ENCODE measurements around the gene ELL3. TPM values are rescaled to one million over a fixed set of nuclear protein-coding genes. Genes with fewer than 3 reads are reported as not detected.
A peak's percentile ranks its signal among the peaks of the same experiment; 100 is the strongest.
"Not testable (repeated sequence)": the region's sequence is repeated elsewhere in the genome, so short reads cannot be mapped to it uniquely, and the experiment has no call there.

ELL3 gene
- total and polyA plus RNA-seq, 2 of the 8 experiments (the other 6 are each of a cell fraction or from before 2014, with no cell fraction given): 9.2 to 13.7 TPM

- peaks cover 6 to 47% of the 10 kb centered on the region in 2 experiments for H3K79me2 ChIP-seq (ENCODE audit: control insufficient read depth in 1 of 2, insufficient read depth in 2 of 2, low read length in 2 of 2)
- H3K4me2 ChIP-seq (ENCODE audit: insufficient read depth in 1 of 2, low read depth in 2 of 2, low read length in 2 of 2): peak within 1 kb of the TSS; percentile 61 to 73
- TF ChIP-seq NRF1 (IDR thresholded peaks at IDR 0.05; ENCODE audit: low read depth, low read length) (peak; percentile 5; the same call in 1 of the 2 replicates), SP1 (IDR thresholded peaks at IDR 0.05; ENCODE audit: low read depth, low read length) (peak; percentile 69; the same call in 1 of the 2 replicates), ASH2L (IDR thresholded peaks at IDR 0.05; ENCODE audit: low read length) (peak; percentile 86), TBP (IDR thresholded peaks at IDR 0.05; ENCODE audit: low read depth, low read length) (peak; percentile 93), TAF1 (IDR thresholded peaks at IDR 0.05; ENCODE audit: low read depth, low read length) (peak; percentile 96), CREB1 (IDR thresholded peaks at IDR 0.05) (peak; percentile 56; the same call in 1 of the 2 replicates)
- TF ChIP-seq, protein P1, sequence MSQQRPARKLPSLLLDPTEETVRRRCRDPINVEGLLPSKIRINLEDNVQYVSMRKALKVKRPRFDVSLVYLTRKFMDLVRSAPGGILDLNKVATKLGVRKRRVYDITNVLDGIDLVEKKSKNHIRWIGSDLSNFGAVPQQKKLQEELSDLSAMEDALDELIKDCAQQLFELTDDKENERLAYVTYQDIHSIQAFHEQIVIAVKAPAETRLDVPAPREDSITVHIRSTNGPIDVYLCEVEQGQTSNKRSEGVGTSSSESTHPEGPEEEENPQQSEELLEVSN (IDR thresholded peaks at IDR 0.05): peak; percentile 72
- TF ChIP-seq, protein P2, sequence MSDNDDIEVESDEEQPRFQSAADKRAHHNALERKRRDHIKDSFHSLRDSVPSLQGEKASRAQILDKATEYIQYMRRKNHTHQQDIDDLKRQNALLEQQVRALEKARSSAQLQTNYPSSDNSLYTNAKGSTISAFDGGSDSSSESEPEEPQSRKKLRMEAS (IDR thresholded peaks at IDR 0.05): peak; percentile 68
- TF ChIP-seq, protein P3, sequence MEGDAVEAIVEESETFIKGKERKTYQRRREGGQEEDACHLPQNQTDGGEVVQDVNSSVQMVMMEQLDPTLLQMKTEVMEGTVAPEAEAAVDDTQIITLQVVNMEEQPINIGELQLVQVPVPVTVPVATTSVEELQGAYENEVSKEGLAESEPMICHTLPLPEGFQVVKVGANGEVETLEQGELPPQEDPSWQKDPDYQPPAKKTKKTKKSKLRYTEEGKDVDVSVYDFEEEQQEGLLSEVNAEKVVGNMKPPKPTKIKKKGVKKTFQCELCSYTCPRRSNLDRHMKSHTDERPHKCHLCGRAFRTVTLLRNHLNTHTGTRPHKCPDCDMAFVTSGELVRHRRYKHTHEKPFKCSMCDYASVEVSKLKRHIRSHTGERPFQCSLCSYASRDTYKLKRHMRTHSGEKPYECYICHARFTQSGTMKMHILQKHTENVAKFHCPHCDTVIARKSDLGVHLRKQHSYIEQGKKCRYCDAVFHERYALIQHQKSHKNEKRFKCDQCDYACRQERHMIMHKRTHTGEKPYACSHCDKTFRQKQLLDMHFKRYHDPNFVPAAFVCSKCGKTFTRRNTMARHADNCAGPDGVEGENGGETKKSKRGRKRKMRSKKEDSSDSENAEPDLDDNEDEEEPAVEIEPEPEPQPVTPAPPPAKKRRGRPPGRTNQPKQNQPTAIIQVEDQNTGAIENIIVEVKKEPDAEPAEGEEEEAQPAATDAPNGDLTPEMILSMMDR (IDR thresholded peaks at IDR 0.05; ENCODE audit: control extremely low read depth in 1 of 3, insufficient read depth in 1 of 3, low read depth in 1 of 3, low read length in 3 of 3): peak in 1 of 3 experiments; percentile 3; a peak in 2 of 4 replicates
Observed at GRCh38 chr15:43746245-43746902, 30.4 kb downstream of the ELL3 start, which contains the start of gene PDIA3. Gene PDIA3, plus strand, starts transcription at chr15:43746438. Its CDS starts 102 bp downstream, at chr15:43746540.

More at GRCh38 chr15:43746245-43746902, 30.4 kb downstream of the ELL3 start, which contains the start of gene PDIA3:
- not testable (repeated sequence) for FAIRE-seq; H3K23me2 ChIP-seq (ENCODE audit: low read depth, low read length); H3K9me3 ChIP-seq (ENCODE audit: insufficient read depth in 2 of 2, low read depth in 1 of 2, low read length in 1 of 2); H2AFZ ChIP-seq (ENCODE audit: low read length); H3K27me3 ChIP-seq (replicated peaks in 1 of 4; ENCODE audit: control insufficient read depth in 3 of 4, extremely low read depth in 1 of 4, insufficient read depth in 3 of 4, low read length in 3 of 4); H3K14ac ChIP-seq (ENCODE audit: insufficient read length); H3K23ac ChIP-seq (ENCODE audit: insufficient read length); H4K91ac ChIP-seq (replicated peaks; ENCODE audit: insufficient read length, low read length); H2BK15ac ChIP-seq (ENCODE audit: low read length); H2BK20ac ChIP-seq (ENCODE audit: low read length); H3K4me1 ChIP-seq (replicated peaks in 1 of 4; ENCODE audit: control insufficient read depth in 3 of 4, insufficient read depth in 4 of 4, low read length in 3 of 4); H3K18ac ChIP-seq (ENCODE audit: extremely low read depth, low read length); H4K20me1 ChIP-seq (replicated peaks in 1 of 2; ENCODE audit: control insufficient read depth in 1 of 2, insufficient read depth in 2 of 2, low read length in 2 of 2); H2AK5ac ChIP-seq (ENCODE audit: low read depth, low read length); H2BK120ac ChIP-seq (replicated peaks; ENCODE audit: low read depth, low read length); H3K36me3 ChIP-seq (ENCODE audit: control insufficient read depth in 2 of 4, insufficient read depth in 4 of 4, low read length in 3 of 4); H3K79me1 ChIP-seq (ENCODE audit: low read depth, low read length); H3K4ac ChIP-seq (replicated peaks; ENCODE audit: insufficient read length, low read depth, low read length)
- WGBS, 2 experiments (ENCODE audit: extremely low coverage in 1 of 2, insufficient coverage in 1 of 2, insufficient read length in 1 of 2, insufficient replicate concordance in 2 of 2, low coverage in 1 of 2, low lambda C conversion rate in 2 of 2, missing lambda C conversion rate in 1 of 2): 1% methylated on average over 23 of the region's 84 CpGs; no CpG with 5 or more reads in 1 of the 2 experiments
- H4K8ac ChIP-seq (ENCODE audit: extremely low read depth, insufficient read depth, low read length): peak within 1 kb of the TSS; percentile 95; the same call in 1 of the 2 replicates
- peak within 1 kb of the TSS; percentile 77 for H3K56ac ChIP-seq (replicated peaks; ENCODE audit: insufficient read length, low read depth, low read length)
- ChIA-PET CTCF (ENCODE audit: partially characterized antibody) (interaction anchor here (0.5 kb wide), 1 partner anchor 9 kb away, joined by 3 read pairs; no protein-coding TSS in a partner anchor), POLR2A (ENCODE audit: partially characterized antibody) (interaction anchor here (0.9 to 2.1 kb wide), 8 partner anchors 9 to 77 kb away, joined by 4 to 8 read pairs (median 5); partner anchors contain the start of genes HYPK and SERINC4)
- H2BK12ac ChIP-seq (ENCODE audit: low read depth, low read length): peak within 1 kb of the TSS; percentile 50; the same call in 1 of the 2 replicates
- H3K27ac ChIP-seq (ENCODE audit: low read depth, low read length): peak within 1 kb of the TSS; percentile 94
- H3K9ac ChIP-seq (replicated peaks in 1 of 4; ENCODE audit: extremely low read depth in 1 of 4, low read depth in 3 of 4, low read length in 3 of 4): peak within 1 kb of the TSS; percentile 83 to 95 (median 90)
- peak within 1 kb of the TSS; percentile 81 to 92 (median 88) for H3K4me3 ChIP-seq (ENCODE audit: extremely low read depth in 1 of 4, insufficient read depth in 2 of 4, low read depth in 3 of 4, low read length in 4 of 4)
- H2BK5ac ChIP-seq (ENCODE audit: low read depth, low read length): peak within 1 kb of the TSS; percentile 93
- peak; percentile 88 to 97 for DNase-seq (ENCODE audit: low read depth in 1 of 2, low spot score in 2 of 2)
- H4K5ac ChIP-seq (ENCODE audit: insufficient read length, low read depth, low read length): peak within 1 kb of the TSS; percentile 90
